Measurements from ENCODE around the gene CER1. TPM values are rescaled to one million over a fixed set of nuclear protein-coding genes. Genes with fewer than 3 reads are reported as not detected.
"Not testable (repeated sequence)": the region's sequence is repeated elsewhere in the genome, so short reads cannot be mapped to it uniquely, and the experiment has no call there.

Gene CER1
- total RNA-seq, 1 experiment from 2014 or later, result not detected

- in situ Hi-C loops (cut with HindIII; ENCODE audit: low pct_unique_long_range_greater_than_20kb, low sequenced_read_pairs), result no loop called here
Measured at GRCh38 chr9:14730461-14730898, 7.9 kb upstream of the CER1 start.

GRCh38 chr9:14723301-14723700 lies 768 bp upstream of the CER1 start:
- in situ Hi-C loops (cut with HindIII; ENCODE audit: low pct_unique_long_range_greater_than_20kb, low sequenced_read_pairs), result no loop called here
- no peak for DNase-seq (ENCODE audit: low read depth)

More at GRCh38 chr9:14730461-14730898, 7.9 kb upstream of the CER1 start:
- no peak for DNase-seq (ENCODE audit: low read depth)

GRCh38 chr9:14719231-14719923 lies 3.2 kb downstream of the CER1 start:
- no peak for DNase-seq (ENCODE audit: low read depth)
- in situ Hi-C loops (cut with HindIII; ENCODE audit: low pct_unique_long_range_greater_than_20kb, low sequenced_read_pairs), result no loop called here

GRCh38 chr9:14715102-14715501 lies 7.4 kb downstream of the CER1 start:
- DNase-seq (ENCODE audit: low read depth), result no peak
- in situ Hi-C loops (cut with HindIII; ENCODE audit: low pct_unique_long_range_greater_than_20kb, low sequenced_read_pairs), result no loop called here

- DNase-seq (ENCODE audit: low read depth), result no peak
- in situ Hi-C loops (cut with HindIII; ENCODE audit: low pct_unique_long_range_greater_than_20kb, low sequenced_read_pairs), result no loop called here
Measured at GRCh38 chr9:14713187-14713767, 9.3 kb downstream of the CER1 start.

- in situ Hi-C loops (cut with HindIII; ENCODE audit: low pct_unique_long_range_greater_than_20kb, low sequenced_read_pairs), result no loop called here
Measured at GRCh38 chr9:14710804-14711203, 11.7 kb downstream of the CER1 start.

GRCh38 chr9:14706530-14707140 lies 15.9 kb downstream of the CER1 start:
- in situ Hi-C loops (cut with HindIII; ENCODE audit: low pct_unique_long_range_greater_than_20kb, low sequenced_read_pairs), result no loop called here
- no peak for DNase-seq (ENCODE audit: low read depth)

More at GRCh38 chr9:14710804-14711203, 11.7 kb downstream of the CER1 start:
- DNase-seq (ENCODE audit: low read depth), result no peak

GRCh38 chr9:14705079-14705478 lies 17.5 kb downstream of the CER1 start:
- DNase-seq (ENCODE audit: low read depth), result no peak
- in situ Hi-C loops (cut with HindIII; ENCODE audit: low pct_unique_long_range_greater_than_20kb, low sequenced_read_pairs), result no loop called here

GRCh38 chr9:14704281-14704680 lies 18.3 kb downstream of the CER1 start:
- DNase-seq (ENCODE audit: low read depth), result no peak
- in situ Hi-C loops (cut with HindIII; ENCODE audit: low pct_unique_long_range_greater_than_20kb, low sequenced_read_pairs), result no loop called here

GRCh38 chr9:14702200-14702720 lies 20.3 kb downstream of the CER1 start:
- in situ Hi-C loops (cut with HindIII; ENCODE audit: low pct_unique_long_range_greater_than_20kb, low sequenced_read_pairs), result no loop called here
- DNase-seq (ENCODE audit: low read depth), result no peak

GRCh38 chr9:14693251-14693861 lies 29.2 kb downstream of the CER1 start, which contains the start of gene ZDHHC21:
Gene ZDHHC21, minus strand, starts transcription at chr9:14693432. Its CDS starts 19,092 bp downstream, at chr9:14674340.
- in situ Hi-C loops (cut with HindIII; ENCODE audit: low pct_unique_long_range_greater_than_20kb, low sequenced_read_pairs), result no loop called here
- peak; percentile 46 for DNase-seq (ENCODE audit: low read depth)

- DNase-seq (ENCODE audit: low read depth), result peak; percentile 9
- in situ Hi-C loops (cut with HindIII; ENCODE audit: low pct_unique_long_range_greater_than_20kb, low sequenced_read_pairs), result no loop called here
Measured at GRCh38 chr9:14692470-14693250, 29.9 kb downstream of the CER1 start.

- in situ Hi-C loops (cut with HindIII; ENCODE audit: low pct_unique_long_range_greater_than_20kb, low sequenced_read_pairs), result no loop called here
- DNase-seq (ENCODE audit: low read depth), result no peak
Measured at GRCh38 chr9:14690948-14691730, 31.4 kb downstream of the CER1 start.

- no peak for DNase-seq (ENCODE audit: low read depth)
Measured at GRCh38 chr9:14687042-14687719, 35.4 kb downstream of the CER1 start.

GRCh38 chr9:14686168-14686567 lies 36.4 kb downstream of the CER1 start:
- DNase-seq (ENCODE audit: low read depth), result no peak
- in situ Hi-C loops (cut with HindIII; ENCODE audit: low pct_unique_long_range_greater_than_20kb, low sequenced_read_pairs), result no loop called here

More at GRCh38 chr9:14687042-14687719, 35.4 kb downstream of the CER1 start:
- in situ Hi-C loops (cut with HindIII; ENCODE audit: low pct_unique_long_range_greater_than_20kb, low sequenced_read_pairs), result no loop called here

- DNase-seq (ENCODE audit: low read depth); in situ Hi-C loops (cut with HindIII; ENCODE audit: low pct_unique_long_range_greater_than_20kb, low sequenced_read_pairs): not testable (repeated sequence)
Measured at GRCh38 chr9:14682616-14683015, 39.9 kb downstream of the CER1 start.

GRCh38 chr9:14678776-14679175 lies 43.8 kb downstream of the CER1 start:
- in situ Hi-C loops (cut with HindIII; ENCODE audit: low pct_unique_long_range_greater_than_20kb, low sequenced_read_pairs), result no loop called here
- no peak for DNase-seq (ENCODE audit: low read depth)

All from Caki2 (cell line).